Spleen (tissue), 11 donors: ENCODE data around the gene SRGAP3. TPM values are rescaled to one million over a fixed set of nuclear protein-coding genes. Genes with fewer than 3 reads are reported as not detected.

Experiments
- DNase-seq: peaks from one replicate; pipeline ENCODE4 v3.0.0-alpha.2; 2020
- H3K27ac ChIP-seq, 8 donors: fragments of 200-600 bp; sonication (generic) in 7 of 8; 1 replicate in 4 of 8; 2 replicates in 4 of 8; pipeline versions ENCODE4 v1.5.0 to v1.8.0; 2016 to 2021; ENCODE audit warnings: inconsistent platforms in 4 of 8, mild to moderate bottlenecking in 4 of 8, moderate library complexity in 1 of 8
- H3K27me3 ChIP-seq, 7 donors: fragments of 200-600 bp; sonication (generic) in 6 of 7; replicated peaks in 1 of 7; 1 replicate in 4 of 7; 2 replicates in 3 of 7; pipeline versions ENCODE4 v1.5.0 to v1.8.0; 2016 to 2021; ENCODE audit warnings: inconsistent platforms in 3 of 7, mild to moderate bottlenecking in 1 of 7
- H3K36me3 ChIP-seq, 6 donors: fragments of 200-600 bp; sonication (generic) in 5 of 6; 1 replicate in 4 of 6; 2 replicates in 2 of 6; pipeline versions ENCODE4 v1.5.0 to v1.8.0; 2016 to 2021; ENCODE audit warnings: inconsistent platforms in 2 of 6
- H3K4me1 ChIP-seq, 6 donors: fragments of 200-600 bp; sonication (generic) in 5 of 6; 1 replicate in 3 of 6; 2 replicates in 3 of 6; pipeline versions ENCODE4 v1.5.0 to v1.8.0; 2016 to 2021; ENCODE audit warnings: inconsistent platforms in 3 of 6
- H3K4me3 ChIP-seq, 8 donors: fragments of 200-600 bp; sonication (generic) in 7 of 8; 1 replicate in 4 of 8; 2 replicates in 4 of 8; pipeline versions ENCODE4 v1.5.0 to v1.8.0; 2016 to 2021; ENCODE audit warnings: inconsistent platforms in 4 of 8, mild to moderate bottlenecking in 4 of 8, moderate library complexity in 2 of 8
- H3K9me3 ChIP-seq, 8 donors: fragments of 200-600 bp; sonication (generic) in 7 of 8; 1 replicate in 4 of 8; 2 replicates in 4 of 8; pipeline versions ENCODE4 v1.5.0 to v1.8.0; 2016 to 2021; ENCODE audit warnings: inconsistent platforms in 4 of 8
- POLR2A ChIP-seq, 3 donors: fragments of 450-650 bp; IDR thresholded peaks; one replicate each; pipeline ENCODE4 v1.5.1; 2017; ENCODE audit warnings: antibody characterized with exemption in 3 of 3, mild to moderate bottlenecking in 1 of 3
- POLR2AphosphoS5 ChIP-seq, 3 donors: sonication (generic); formaldehyde crosslinking; IDR thresholded peaks; one replicate each; pipeline ENCODE4 v1.5.1; 2017; ENCODE audit warnings: antibody characterized with exemption in 3 of 3
- WGBS, 5 donors: extraction: QIAGEN DNeasy Blood & Tissue Kit in 3 of 5; methylation state at CpG; one replicate each; pipeline versions ENCODE4 v1.1.5 to v1.1.7; 2013 to 2018; 5-methylcytosine and 5-hydroxymethylcytosine counted together
- intact Hi-C: fragments of 100-400 bp; cut with DNase I; formaldehyde crosslinking; loops from one replicate; pipeline ENCODE4 v1.15.0; 2023; ENCODE audit warnings: low total_unique reads
- polyA plus RNA-seq, 3 donors: library from polyadenylated mRNA; stranded (reverse); fragments of 200-250 nt; gene quantifications; one replicate each; pipeline ENCODE4 v1.2.1, GENCODE V29; 2013
- total RNA-seq, 7 donors: library from RNA; depleted of rRNA in 3 of 7; stranded (reverse); fragments of >200 nt in 3 of 7; fragmentation: NEBNext Ultra II Directional in 4 of 7; extraction: Animal tissue kit (Norgen Biotek cat#: 25700) in 4 of 7; gene quantifications; one replicate each; pipeline versions ENCODE4 v1.1.0 to v1.2.1, GENCODE V29; 2016 to 2021
- TF ChIP-seq, protein P1 (sequence below), 11 experiments: fragments of 200-600 bp in 7 of 11; fragments of 450-650 bp in 4 of 11; sonication (generic) in 4 of 11; IDR thresholded peaks in 8 of 11; conservative IDR thresholded peaks in 3 of 11; 1 replicate in 7 of 11; 2 replicates in 4 of 11; pipeline versions ENCODE4 v1.4.0 to v1.8.0; 2016 to 2021; ENCODE audit warnings: antibody characterized with exemption in 11 of 11, inconsistent platforms in 4 of 11, mild to moderate bottlenecking in 1 of 11
- donor health status: healthy with polysubstance abuse.
- donor health status: DM: no; HTN: no; CAD: no; lungs with moderate emphysema.
- donor health status: DM: no; HTN: no; CAD: no.
- donor health status: Bipolar disorder and iron deficiency.
- donor health status: healthy.
- donor health status: DM: no; HTN: no; CAD: no.
- donor health status: DM: yes; HTN: yes; CAD: no.

The SRGAP3 gene
- total and polyA plus RNA-seq, 10 donors, result 0.54 to 10.3 (median 6.4) TPM

DNA sequence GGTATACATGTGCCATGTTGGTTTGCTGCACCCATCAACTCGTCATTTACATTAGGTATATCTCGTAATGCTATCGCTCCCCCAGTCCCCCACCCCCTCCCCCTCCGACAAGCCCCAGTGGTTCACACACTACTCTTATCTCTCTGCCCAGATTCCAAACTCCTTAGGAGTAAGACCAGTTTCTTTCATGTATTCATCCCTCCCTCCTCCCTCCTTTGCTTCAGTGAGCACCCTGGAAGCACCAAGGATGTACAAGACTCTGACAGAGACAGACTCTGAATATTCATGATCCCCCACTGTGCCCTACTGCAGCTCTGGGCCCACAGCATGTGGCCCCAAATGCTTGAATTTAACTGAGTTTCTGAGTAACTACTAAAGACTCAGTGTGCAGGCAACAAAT, 172.4 kb downstream of the SRGAP3 start:
- Histone ChIP-seq H3K4me3 (no peak overlapping the region), H3K4me1 (no peaks in the 10 kb centered on the region), H3K9me3 (no peaks in the 10 kb centered on the region), H3K27me3 (no peaks in the 10 kb centered on the region), H3K27ac (no peak overlapping the region), H3K36me3 (no peaks in the 10 kb centered on the region)
- TF ChIP-seq POLR2A (IDR thresholded peaks at IDR 0.05), result no peak
- TF ChIP-seq, protein P1, sequence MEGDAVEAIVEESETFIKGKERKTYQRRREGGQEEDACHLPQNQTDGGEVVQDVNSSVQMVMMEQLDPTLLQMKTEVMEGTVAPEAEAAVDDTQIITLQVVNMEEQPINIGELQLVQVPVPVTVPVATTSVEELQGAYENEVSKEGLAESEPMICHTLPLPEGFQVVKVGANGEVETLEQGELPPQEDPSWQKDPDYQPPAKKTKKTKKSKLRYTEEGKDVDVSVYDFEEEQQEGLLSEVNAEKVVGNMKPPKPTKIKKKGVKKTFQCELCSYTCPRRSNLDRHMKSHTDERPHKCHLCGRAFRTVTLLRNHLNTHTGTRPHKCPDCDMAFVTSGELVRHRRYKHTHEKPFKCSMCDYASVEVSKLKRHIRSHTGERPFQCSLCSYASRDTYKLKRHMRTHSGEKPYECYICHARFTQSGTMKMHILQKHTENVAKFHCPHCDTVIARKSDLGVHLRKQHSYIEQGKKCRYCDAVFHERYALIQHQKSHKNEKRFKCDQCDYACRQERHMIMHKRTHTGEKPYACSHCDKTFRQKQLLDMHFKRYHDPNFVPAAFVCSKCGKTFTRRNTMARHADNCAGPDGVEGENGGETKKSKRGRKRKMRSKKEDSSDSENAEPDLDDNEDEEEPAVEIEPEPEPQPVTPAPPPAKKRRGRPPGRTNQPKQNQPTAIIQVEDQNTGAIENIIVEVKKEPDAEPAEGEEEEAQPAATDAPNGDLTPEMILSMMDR (IDR thresholded peaks at IDR 0.05 in 8 of 11, conservative IDR thresholded peaks at IDR 0.05 in 3 of 11), result no peak
- TF ChIP-seq POLR2AphosphoS5 (IDR thresholded peaks at IDR 0.05), result no peak
- WGBS, 5 donors, result 79 to 90% (median 89%) methylated on average over 4 of the region's 4 CpGs
- intact Hi-C loops, result no loop called here
- DNase-seq, result no peak

DNA sequence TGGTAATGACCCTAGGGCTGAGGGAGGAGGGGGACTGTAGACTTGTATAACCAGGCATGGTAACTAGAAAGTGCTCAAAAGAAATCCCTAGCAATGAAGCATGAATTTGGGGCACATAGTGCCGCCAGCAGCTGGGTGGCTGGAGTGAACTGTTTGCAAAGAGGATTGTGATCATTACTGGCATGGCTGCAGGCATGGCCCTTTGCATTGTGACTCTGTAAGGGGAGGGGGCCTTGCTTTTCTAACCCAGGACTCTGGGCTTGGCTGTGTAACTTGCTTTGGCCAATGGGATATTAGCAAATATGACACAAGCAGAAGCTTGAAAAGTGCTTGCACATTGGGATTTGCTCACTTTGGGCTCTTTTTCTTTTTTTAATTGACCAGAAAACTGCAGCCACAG, 173.7 kb downstream of the SRGAP3 start:
- no peaks in the 10 kb centered on the region for H3K9me3 ChIP-seq
- no peak overlapping the region for H3K4me3 ChIP-seq
- intact Hi-C loops, result no loop called here
- DNase-seq, result no peak
- 85 to 92% (median 89%) methylated on average over 1 of the region's 1 CpG for WGBS, 5 donors
- H3K36me3 ChIP-seq, result no peaks in the 10 kb centered on the region
- TF ChIP-seq POLR2AphosphoS5 (IDR thresholded peaks at IDR 0.05) (no peak), POLR2A (IDR thresholded peaks at IDR 0.05) (no peak)
- TF ChIP-seq, protein P1 (IDR thresholded peaks at IDR 0.05 in 8 of 11, conservative IDR thresholded peaks at IDR 0.05 in 3 of 11), result no peak
- H3K27ac ChIP-seq, result no peak overlapping the region
- no peaks in the 10 kb centered on the region for H3K27me3 ChIP-seq
- H3K4me1 ChIP-seq, result no peaks in the 10 kb centered on the region

DNA sequence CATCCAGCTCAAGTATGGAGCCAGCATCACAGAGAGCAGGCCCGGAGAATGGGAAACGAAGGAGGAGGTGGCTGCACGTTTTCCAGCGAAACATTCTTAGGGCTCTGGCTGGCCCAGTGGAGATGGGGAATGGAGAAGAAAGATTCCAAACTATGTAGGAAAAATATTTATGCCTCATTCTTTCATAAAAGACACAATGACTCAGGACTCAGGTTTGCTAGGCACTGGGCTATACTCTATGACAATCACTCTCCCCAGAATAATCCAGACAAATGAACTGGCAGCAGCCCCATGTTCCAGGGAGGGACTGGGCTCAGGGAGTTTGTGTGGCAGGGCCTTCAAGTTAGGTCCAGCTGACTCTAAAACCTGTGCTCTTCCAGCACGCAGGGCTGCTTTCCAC, 175.4 kb downstream of the SRGAP3 start:
- Histone ChIP-seq H3K27me3 (no peaks in the 10 kb centered on the region), H3K9me3 (no peaks in the 10 kb centered on the region), H3K27ac (no peak overlapping the region), H3K4me3 (no peak overlapping the region), H3K4me1 (no peaks in the 10 kb centered on the region), H3K36me3 (no peaks in the 10 kb centered on the region)
- intact Hi-C loops, result no loop called here
- TF ChIP-seq POLR2AphosphoS5 (IDR thresholded peaks at IDR 0.05), result no peak
- TF ChIP-seq, protein P1 (IDR thresholded peaks at IDR 0.05 in 8 of 11, conservative IDR thresholded peaks at IDR 0.05 in 3 of 11), result no peak
- no peak for TF ChIP-seq POLR2A (IDR thresholded peaks at IDR 0.05)
- no peak for DNase-seq
- WGBS, 5 donors, result 69 to 78% (median 72%) methylated on average over 5 of the region's 5 CpGs

DNA sequence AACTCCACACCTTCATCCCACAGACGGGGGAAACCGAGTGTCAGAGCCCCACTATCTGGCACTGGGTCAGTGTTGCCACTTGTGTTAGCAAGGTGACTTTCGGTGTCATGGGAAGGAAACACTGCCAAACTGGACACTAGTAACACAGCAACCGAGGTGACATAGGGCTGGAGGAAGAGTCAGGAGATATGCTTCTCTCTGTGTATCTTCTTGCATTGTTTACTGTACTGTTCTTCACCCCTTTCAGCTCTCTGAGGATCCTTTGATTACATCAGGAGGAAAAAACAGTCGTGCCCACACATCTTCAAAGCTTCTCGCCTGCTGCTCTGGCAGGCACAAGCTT, 176.8 kb downstream of the SRGAP3 start:
- no peaks in the 10 kb centered on the region for H3K36me3 ChIP-seq
- 76 to 88% (median 78%) methylated on average over 6 of the region's 6 CpGs for WGBS, 5 donors
- no peak overlapping the region for H3K4me3 ChIP-seq
- no peaks in the 10 kb centered on the region for H3K4me1 ChIP-seq
- TF ChIP-seq POLR2A (IDR thresholded peaks at IDR 0.05), result no peak
- TF ChIP-seq POLR2AphosphoS5 (IDR thresholded peaks at IDR 0.05), result no peak
- TF ChIP-seq, protein P1 (IDR thresholded peaks at IDR 0.05 in 8 of 11, conservative IDR thresholded peaks at IDR 0.05 in 3 of 11), result no peak
- H3K9me3 ChIP-seq, result no peaks in the 10 kb centered on the region
- no peak for DNase-seq
- intact Hi-C loops, result no loop called here
- H3K27me3 ChIP-seq, result no peaks in the 10 kb centered on the region
- H3K27ac ChIP-seq, result no peak overlapping the region
